Gastrocnemius medialis (tissue), 4 donors: Measurements from ENCODE around the gene SLC6A20. TPM values are rescaled to one million over a fixed set of nuclear protein-coding genes. Genes with fewer than 3 reads are reported as not detected.

ENCODE experiments used
- ATAC-seq, 2 donors: fragments of 150-250 bp; one replicate each; pipeline ENCODE4 v1.9.1; 2016
- DNase-seq, 2 donors: peaks; one replicate each; pipeline ENCODE4 v3.0.0-alpha.2; 2019
- H3K27ac ChIP-seq, 4 donors: fragments of 200-600 bp; sonication (generic); 1 replicate in 1 of 4; 2 replicates in 3 of 4; pipeline ENCODE4 v1.5.1; 2016 to 2018; ENCODE audit warnings: mild to moderate bottlenecking in 2 of 4, moderate library complexity in 1 of 4
- H3K27me3 ChIP-seq, 3 donors: fragments of 200-600 bp; sonication (generic) in 2 of 3; 1 replicate in 1 of 3; 2 replicates in 2 of 3; pipeline versions ENCODE4 v1.5.1 to v1.6.0; 2016 to 2019; ENCODE audit warnings: mild to moderate bottlenecking in 1 of 3, moderate library complexity in 1 of 3
- H3K36me3 ChIP-seq, 2 donors: fragments of 200-600 bp; sonication (generic) in 1 of 2; one replicate each; pipeline ENCODE4 v1.5.1; 2017 to 2018
- H3K4me1 ChIP-seq, 2 donors: fragments of 200-600 bp; sonication (generic) in 1 of 2; one replicate each; pipeline ENCODE4 v1.5.1; 2016 to 2017; ENCODE audit warnings: mild to moderate bottlenecking in 2 of 2
- H3K4me3 ChIP-seq, 4 donors: fragments of 200-600 bp; sonication (generic) in 3 of 4; 1 replicate in 1 of 4; 2 replicates in 3 of 4; pipeline ENCODE4 v1.5.1; 2016 to 2019; ENCODE audit warnings: mild to moderate bottlenecking in 2 of 4
- H3K9me3 ChIP-seq, 3 donors: fragments of 200-600 bp; sonication (generic) in 2 of 3; 1 replicate in 1 of 3; 2 replicates in 2 of 3; pipeline ENCODE4 v1.5.1; 2016 to 2019
- POLR2A ChIP-seq, 2 donors: fragments of 450-650 bp; IDR thresholded peaks; one replicate each; pipeline ENCODE4 v1.6.1; 2017; ENCODE audit warnings: antibody characterized with exemption in 2 of 2, mild to moderate bottlenecking in 2 of 2, moderate library complexity in 2 of 2
- in situ Hi-C, 4 donors: fragments of 200-750 bp; cut with MboI; loops; one replicate each; pipeline versions ENCODE4 v1.15.0 to v1.8.0; 2017; ENCODE audit warnings: low sequenced_read_pairs in 4 of 4
- intact Hi-C: fragments of 100-400 bp; cut with DNase I; formaldehyde crosslinking; loops from one replicate; pipeline ENCODE4 v1.15.1; 2023; ENCODE audit warnings: low total_unique reads
- total RNA-seq, 4 donors: library from RNA; depleted of rRNA; stranded (reverse); fragments of >200 nt; gene quantifications; one replicate each; pipeline versions ENCODE4 v1.1.0 to v1.2.3, GENCODE V29; 2016
- TF ChIP-seq, protein P1 (sequence below), 5 experiments: fragments of 450-650 bp in 3 of 5; fragments of 200-600 bp in 2 of 5; sonication (generic) in 2 of 5; IDR thresholded peaks in 4 of 5; conservative IDR thresholded peaks in 1 of 5; 1 replicate in 4 of 5; 2 replicates in 1 of 5; pipeline ENCODE4 v1.5.1; 2016 to 2019; ENCODE audit warnings: antibody characterized with exemption in 5 of 5, mild to moderate bottlenecking in 3 of 5, moderate library complexity in 3 of 5

Gene SLC6A20
- total RNA-seq, 4 donors from 2014 or later, result 0.49 to 1.5 (median 0.64) TPM

DNA sequence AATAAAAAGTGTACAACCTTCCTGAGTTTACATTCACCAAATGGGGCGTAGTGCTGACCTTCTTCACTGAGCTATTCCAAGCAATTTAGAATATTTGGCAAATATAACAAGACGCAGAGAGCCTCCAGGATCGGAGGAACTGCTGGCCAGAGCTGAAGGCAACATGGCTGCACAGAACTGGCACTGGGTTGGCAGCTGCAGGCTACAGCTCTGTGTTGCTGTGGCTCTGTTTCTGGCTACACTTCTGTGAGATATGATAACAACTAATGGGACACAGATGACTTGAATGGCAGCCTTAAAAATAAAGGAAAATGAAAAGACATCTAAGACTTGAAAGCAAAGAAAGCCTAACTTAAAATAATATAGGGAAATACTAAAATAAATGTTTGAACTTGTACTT, 10.8 kb upstream of the SLC6A20 start:
- ATAC-seq, result no peak
- H3K9me3 ChIP-seq, result no peaks in the 10 kb centered on the region
- H3K27ac ChIP-seq, result peak overlapping the region; percentile 39 to 77 (median 68)
- intact Hi-C loops, result no loop called here
- TF ChIP-seq, protein P1, sequence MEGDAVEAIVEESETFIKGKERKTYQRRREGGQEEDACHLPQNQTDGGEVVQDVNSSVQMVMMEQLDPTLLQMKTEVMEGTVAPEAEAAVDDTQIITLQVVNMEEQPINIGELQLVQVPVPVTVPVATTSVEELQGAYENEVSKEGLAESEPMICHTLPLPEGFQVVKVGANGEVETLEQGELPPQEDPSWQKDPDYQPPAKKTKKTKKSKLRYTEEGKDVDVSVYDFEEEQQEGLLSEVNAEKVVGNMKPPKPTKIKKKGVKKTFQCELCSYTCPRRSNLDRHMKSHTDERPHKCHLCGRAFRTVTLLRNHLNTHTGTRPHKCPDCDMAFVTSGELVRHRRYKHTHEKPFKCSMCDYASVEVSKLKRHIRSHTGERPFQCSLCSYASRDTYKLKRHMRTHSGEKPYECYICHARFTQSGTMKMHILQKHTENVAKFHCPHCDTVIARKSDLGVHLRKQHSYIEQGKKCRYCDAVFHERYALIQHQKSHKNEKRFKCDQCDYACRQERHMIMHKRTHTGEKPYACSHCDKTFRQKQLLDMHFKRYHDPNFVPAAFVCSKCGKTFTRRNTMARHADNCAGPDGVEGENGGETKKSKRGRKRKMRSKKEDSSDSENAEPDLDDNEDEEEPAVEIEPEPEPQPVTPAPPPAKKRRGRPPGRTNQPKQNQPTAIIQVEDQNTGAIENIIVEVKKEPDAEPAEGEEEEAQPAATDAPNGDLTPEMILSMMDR (IDR thresholded peaks at IDR 0.05 in 4 of 5, conservative IDR thresholded peaks at IDR 0.05 in 1 of 5), result no peak
- TF ChIP-seq POLR2A (IDR thresholded peaks at IDR 0.05), result no peak
- H3K4me1 ChIP-seq, result peaks cover 6 to 27% of the 10 kb centered on the region in 2 donors
- DNase-seq, result no peak
- in situ Hi-C loops, result no loop called here
- H3K4me3 ChIP-seq, result no peak overlapping the region
- H3K27me3 ChIP-seq, result no peaks in the 10 kb centered on the region
- no peaks in the 10 kb centered on the region for H3K36me3 ChIP-seq

DNA sequence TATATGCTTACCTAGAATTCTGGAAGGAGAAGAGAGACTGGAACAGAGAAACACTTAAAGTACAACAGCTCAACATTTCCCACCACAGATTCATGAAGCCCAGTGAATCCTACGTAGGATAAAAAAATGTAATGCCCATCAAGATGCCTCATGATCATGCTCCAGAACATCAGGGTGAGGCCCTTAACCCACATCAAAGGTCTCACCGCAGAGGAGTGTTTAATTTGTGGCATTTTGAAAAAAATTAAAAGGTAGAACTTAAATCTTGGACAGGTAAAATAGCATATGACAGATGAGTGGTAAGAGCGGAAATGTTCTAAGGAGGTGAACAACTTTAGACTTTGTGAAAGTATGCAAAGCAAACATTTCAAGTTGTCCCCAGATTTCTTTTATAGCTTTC, 9.7 kb upstream of the SLC6A20 start:
- H3K9me3 ChIP-seq, result no peaks in the 10 kb centered on the region
- in situ Hi-C loops (no loop called here), intact Hi-C loops (no loop called here)
- peaks cover 6 to 27% of the 10 kb centered on the region in 2 donors for H3K4me1 ChIP-seq
- no peak overlapping the region for H3K27ac ChIP-seq
- no peak for TF ChIP-seq POLR2A (IDR thresholded peaks at IDR 0.05)
- TF ChIP-seq, protein P1 (IDR thresholded peaks at IDR 0.05 in 4 of 5, conservative IDR thresholded peaks at IDR 0.05 in 1 of 5), result no peak
- DNase-seq (no peak), ATAC-seq (no peak)
- no peaks in the 10 kb centered on the region for H3K27me3 ChIP-seq
- H3K4me3 ChIP-seq, result no peak overlapping the region
- H3K36me3 ChIP-seq, result no peaks in the 10 kb centered on the region

DNA sequence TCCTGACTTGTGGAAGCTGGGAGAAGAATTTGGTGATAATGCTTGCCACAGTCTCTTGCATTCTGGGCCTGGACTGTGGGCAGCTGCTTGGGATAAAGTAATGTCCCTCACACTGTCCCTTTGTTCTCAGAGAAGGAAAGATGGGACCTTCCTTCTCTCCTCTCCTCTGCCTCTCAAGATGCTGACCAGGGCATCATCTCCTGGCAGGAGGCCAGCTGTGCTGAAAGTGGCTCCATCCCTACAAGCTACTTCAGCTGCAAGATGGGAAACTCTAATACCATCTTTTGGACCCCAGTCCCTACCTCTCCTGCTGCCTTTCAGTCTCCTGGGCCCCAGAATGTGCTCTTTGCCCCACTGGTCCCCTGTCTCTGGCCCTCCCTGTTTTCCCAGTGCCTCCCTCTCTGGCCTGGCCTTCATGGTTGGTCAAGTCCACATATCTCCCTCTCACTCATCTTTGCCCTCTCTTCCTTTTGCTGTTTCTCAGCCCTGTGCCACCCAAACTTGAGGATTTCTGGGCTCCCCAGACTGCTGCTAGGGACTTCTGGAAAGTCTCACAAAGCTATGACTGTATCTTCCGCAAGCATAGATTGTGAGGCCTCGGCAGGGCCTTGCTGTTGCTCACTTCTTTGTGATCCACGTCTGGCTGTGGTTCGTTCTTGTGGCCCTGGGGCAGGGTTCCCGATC, 7.1 kb upstream of the SLC6A20 start:
- Histone ChIP-seq H3K4me1 (peaks cover 6 to 20% of the 10 kb centered on the region in 2 donors), H3K4me3 (no peak overlapping the region), H3K27ac (no peak overlapping the region), H3K9me3 (no peaks in the 10 kb centered on the region), H3K36me3 (no peaks in the 10 kb centered on the region), H3K27me3 (peaks cover 0 to under 1% (median 0%) of the 10 kb centered on the region in 3 donors)
- no peak for TF ChIP-seq POLR2A (IDR thresholded peaks at IDR 0.05)
- TF ChIP-seq, protein P1 (IDR thresholded peaks at IDR 0.05 in 4 of 5, conservative IDR thresholded peaks at IDR 0.05 in 1 of 5), result no peak
- DNase-seq (no peak), ATAC-seq (no peak)
- intact Hi-C loops (no loop called here), in situ Hi-C loops (no loop called here)

DNA sequence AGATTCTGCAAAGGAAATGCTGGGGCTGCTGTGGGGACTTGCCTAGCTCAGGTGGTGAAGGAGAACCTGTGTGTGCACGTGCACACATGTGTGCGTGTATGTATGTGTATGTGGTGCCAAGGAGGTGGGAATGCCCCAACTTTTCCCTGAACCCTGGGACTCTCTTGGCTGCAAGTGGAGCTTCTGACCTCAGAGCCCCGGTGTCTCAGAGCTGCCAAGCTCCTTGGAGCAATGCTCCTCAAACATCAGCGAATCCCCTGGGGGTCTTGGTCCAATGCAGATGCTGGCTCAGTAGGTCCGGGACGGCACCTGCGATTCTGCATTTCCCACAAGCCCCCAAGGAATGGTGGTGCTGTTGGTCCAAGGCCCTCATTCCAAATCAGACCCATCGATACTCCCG, 5.8 kb upstream of the SLC6A20 start:
- no peaks in the 10 kb centered on the region for H3K9me3 ChIP-seq
- peaks cover 0 to 7% of the 10 kb centered on the region in 2 donors for H3K4me1 ChIP-seq
- intact Hi-C loops (no loop called here), in situ Hi-C loops (no loop called here)
- no peak overlapping the region for H3K4me3 ChIP-seq
- no peak for ATAC-seq
- TF ChIP-seq, protein P1 (IDR thresholded peaks at IDR 0.05 in 4 of 5, conservative IDR thresholded peaks at IDR 0.05 in 1 of 5), result no peak
- TF ChIP-seq POLR2A (IDR thresholded peaks at IDR 0.05), result no peak
- no peaks in the 10 kb centered on the region for H3K36me3 ChIP-seq
- H3K27ac ChIP-seq, result no peak overlapping the region
- H3K27me3 ChIP-seq, result peaks cover 0 to 7% (median 3%) of the 10 kb centered on the region in 3 donors
- DNase-seq, result no peak
